HEK293 (cell line): ENCODE results near the gene CA6.

Experiments
- CTCF ChIP-seq: fragments of 450-650 bp; formaldehyde crosslinking; IDR thresholded peaks from 2 replicates; pipeline ENCODE4 v1.5.1; 2016; ENCODE audit warnings: missing biosample characterization, missing genetic modification characterization
- PBX3 ChIP-seq: sonication (generic); formaldehyde crosslinking; IDR thresholded peaks from 2 replicates; pipeline ENCODE4 v1.8.1; 2022; ENCODE audit warnings: mild to moderate bottlenecking, moderate library complexity, missing genetic modification reagents
- ZNF747 ChIP-seq: fragments of 450-650 bp; formaldehyde crosslinking; IDR thresholded peaks from 2 replicates; pipeline ENCODE4 v1.5.1; 2016; ENCODE audit warnings: missing biosample characterization, missing genetic modification characterization

GRCh38 chr1:8950309-8950708 is 4.6 kb downstream of the CA6 start:
- TF ChIP-seq CTCF (tag by site-specific recombination) = no peak
- no peak for TF ChIP-seq ZNF747 (tag by site-specific recombination)
- no peak for TF ChIP-seq PBX3
